Neuronal stem cell (in vitro differentiated cells): ENCODE results near the gene ENPP6. TPM values are rescaled to one million over a fixed set of nuclear protein-coding genes. Genes with fewer than 3 reads are reported as not detected.

Experiments used
- DNase-seq: peaks from one replicate; pipeline ENCODE4 v3.0.0-alpha.2; 2013; ENCODE audit warnings: low spot score
- H2AFZ ChIP-seq: one replicate; pipeline ENCODE4 v1.6.1; 2013; ENCODE audit warnings: mild to moderate bottlenecking, low read length, inconsistent platforms
- H2AK5ac ChIP-seq: 2 replicates; pipeline ENCODE4 v1.6.1; 2013; ENCODE audit warnings: low read depth, mild to moderate bottlenecking, inconsistent platforms, low read length, moderate library complexity, mixed read lengths
- H2BK120ac ChIP-seq: 2 replicates; pipeline ENCODE4 v1.6.1; 2013; ENCODE audit warnings: low read depth, mild to moderate bottlenecking, inconsistent platforms, low read length, moderate library complexity, mixed read lengths
- H2BK12ac ChIP-seq: one replicate; pipeline ENCODE4 v1.6.1; 2013; ENCODE audit warnings: low read length, inconsistent platforms
- H2BK15ac ChIP-seq: 2 replicates; pipeline ENCODE4 v1.6.1; 2013; ENCODE audit warnings: mild to moderate bottlenecking, low read length, inconsistent platforms, mixed read lengths
- H2BK5ac ChIP-seq: one replicate; pipeline ENCODE4 v1.6.1; 2013; ENCODE audit warnings: inconsistent platforms, mild to moderate bottlenecking, low read length, moderate library complexity
- H3K14ac ChIP-seq: one replicate; pipeline ENCODE4 v1.6.1; 2013; ENCODE audit warnings: low read length, inconsistent platforms
- H3K18ac ChIP-seq: 2 replicates; pipeline ENCODE4 v1.6.1; 2013; ENCODE audit warnings: low read length, inconsistent platforms
- H3K23ac ChIP-seq: 2 replicates; pipeline ENCODE4 v1.6.1; 2013; ENCODE audit warnings: low read depth, mild to moderate bottlenecking, mixed read lengths, low read length, inconsistent platforms; ENCODE audit not compliant: poor library complexity
- H3K27ac ChIP-seq: replicated peaks from 3 replicates; pipeline ENCODE4 v1.5.1; 2013; ENCODE audit warnings: low read length, inconsistent platforms
- H3K27me3 ChIP-seq, 3 experiments: 2 replicates each; pipeline ENCODE4 v1.6.1; 2013; ENCODE audit warnings: low read length in 3 of 3, mild to moderate bottlenecking in 2 of 3, inconsistent platforms in 1 of 3, low read depth in 1 of 3, mixed read lengths in 1 of 3, moderate library complexity in 1 of 3; ENCODE audit not compliant: control insufficient read depth in 3 of 3, insufficient read depth in 3 of 3
- H3K36me3 ChIP-seq, 2 donors: replicated peaks in 1 of 2; 2 replicates each; pipeline ENCODE4 v1.6.1; 2013; ENCODE audit warnings: low read length in 2 of 2; ENCODE audit not compliant: control insufficient read depth in 2 of 2, insufficient read depth in 2 of 2
- H3K4ac ChIP-seq: 2 replicates; pipeline ENCODE4 v1.6.1; 2013; ENCODE audit warnings: inconsistent platforms, mild to moderate bottlenecking, low read length, moderate library complexity
- H3K4me1 ChIP-seq, 2 donors: 1 replicate in 1 of 2; 2 replicates in 1 of 2; pipeline ENCODE4 v1.6.1; 2013; ENCODE audit warnings: low read length in 2 of 2, low read depth in 1 of 2; ENCODE audit not compliant: control insufficient read depth in 2 of 2, insufficient read depth in 1 of 2
- H3K4me2 ChIP-seq: one replicate; pipeline ENCODE4 v1.6.1; 2013; ENCODE audit warnings: mild to moderate bottlenecking, low read length, inconsistent platforms; ENCODE audit not compliant: insufficient read depth, poor library complexity, severe bottlenecking
- H3K4me3 ChIP-seq, 2 donors: 2 replicates each; pipeline ENCODE4 v1.5.1; 2013; ENCODE audit warnings: low read length in 2 of 2, mild to moderate bottlenecking in 2 of 2, inconsistent platforms in 1 of 2, moderate library complexity in 1 of 2
- H3K79me1 ChIP-seq: one replicate; pipeline ENCODE4 v1.6.1; 2013; ENCODE audit warnings: low read depth, mild to moderate bottlenecking, inconsistent platforms, low read length, moderate library complexity
- H3K9ac ChIP-seq: one replicate; pipeline ENCODE4 v1.6.1; 2013; ENCODE audit warnings: mild to moderate bottlenecking, low read depth, low read length, inconsistent platforms; ENCODE audit not compliant: poor library complexity
- H3K9me3 ChIP-seq, 2 donors: replicated peaks in 1 of 2; 2 replicates each; pipeline versions ENCODE3 to v1.6.1; 2013; ENCODE audit warnings: low read length in 2 of 2, mild to moderate bottlenecking in 2 of 2, inconsistent platforms in 1 of 2, low read depth in 1 of 2, mixed read lengths in 1 of 2, moderate library complexity in 1 of 2; ENCODE audit not compliant: control insufficient read depth in 2 of 2, insufficient read depth in 1 of 2
- H4K8ac ChIP-seq: one replicate; pipeline ENCODE4 v1.6.1; 2013; ENCODE audit warnings: low read depth, mild to moderate bottlenecking, inconsistent platforms, low read length, moderate library complexity
- H4K91ac ChIP-seq: one replicate; pipeline ENCODE4 v1.6.1; 2013; ENCODE audit warnings: low read length, low read depth, mild to moderate bottlenecking, inconsistent platforms; ENCODE audit not compliant: poor library complexity
- WGBS, 2 donors: extraction: QIAGEN DNeasy Blood & Tissue Kit; methylation state at CpG; one replicate each; pipeline ENCODE4 v1.1.7; 2013; ENCODE audit warnings: missing lambda C conversion rate in 2 of 2, mixed read lengths in 1 of 2; ENCODE audit not compliant: insufficient read length in 2 of 2, insufficient replicate concordance in 1 of 2; ENCODE audit errors: extremely low coverage in 2 of 2; 5-methylcytosine and 5-hydroxymethylcytosine counted together
- polyA plus RNA-seq, 2 experiments: library from polyadenylated mRNA; stranded (reverse); fragments of 200-250 nt; gene quantifications; one replicate each; pipeline ENCODE4 v1.2.3, GENCODE V29; 2013

The ENPP6 gene
- polyA plus RNA-seq (2013, experiment 1 of 2): 0.01 TPM
- 0.01 TPM for polyA plus RNA-seq (2013, experiment 2 of 2)

- H2AK5ac ChIP-seq: no peak within 1 kb of the TSS
- H2BK12ac ChIP-seq: no peak within 1 kb of the TSS
- no peak within 1 kb of the TSS for H3K4me3 ChIP-seq
- H2BK15ac ChIP-seq: no peak within 1 kb of the TSS
- H3K4me2 ChIP-seq: no peak within 1 kb of the TSS
- H3K27ac ChIP-seq: no peak within 1 kb of the TSS
- H3K14ac ChIP-seq: no peak within 1 kb of the TSS
- peaks cover 0 to 40% (median 0%) of the 10 kb centered on the region in 3 experiments for H3K27me3 ChIP-seq
- H3K4ac ChIP-seq: no peak within 1 kb of the TSS
- no peak within 1 kb of the TSS for H2BK120ac ChIP-seq
- H2BK5ac ChIP-seq: no peak within 1 kb of the TSS
- peaks cover 2 to 3% of the 10 kb centered on the region in 2 donors for H3K4me1 ChIP-seq
- H4K8ac ChIP-seq: no peak within 1 kb of the TSS
- DNase-seq: no peak
- no peaks in the 10 kb centered on the region for H3K36me3 ChIP-seq
- no peaks in the 10 kb centered on the region for H3K9me3 ChIP-seq
- no peak within 1 kb of the TSS for H3K9ac ChIP-seq
- H3K18ac ChIP-seq: peak within 1 kb of the TSS; percentile 52
- WGBS, 2 donors: no CpG with 5 or more reads among the region's 8 CpGs
- no peaks in the 10 kb centered on the region for H3K79me1 ChIP-seq
- no peak within 1 kb of the TSS for H2AFZ ChIP-seq
- no peak within 1 kb of the TSS for H3K23ac ChIP-seq
- no peak within 1 kb of the TSS for H4K91ac ChIP-seq
Observed at GRCh38 chr4:184217634-184218033, at the start of gene ENPP6. Gene ENPP6, minus strand, starts transcription at chr4:184217873. Its CDS starts 54 bp downstream, at chr4:184217819.

GRCh38 chr4:184267206-184267608 is 49.5 kb upstream of the ENPP6 start:
- Histone ChIP-seq H2BK120ac (no peak overlapping the region), H3K4me3 (no peak overlapping the region), H3K27ac (no peak overlapping the region), H3K18ac (no peak overlapping the region), H2AFZ (no peak overlapping the region), H3K27me3 (no peaks in the 10 kb centered on the region), H3K9ac (no peak overlapping the region), H2AK5ac (no peak overlapping the region), H3K4me1 (peaks cover 2 to 16% of the 10 kb centered on the region in 2 donors), H3K23ac (no peak overlapping the region), H3K36me3 (no peaks in the 10 kb centered on the region), H4K8ac (no peak overlapping the region), H3K14ac (no peak overlapping the region), H2BK12ac (no peak overlapping the region), H3K4me2 (no peak overlapping the region), H2BK5ac (no peak overlapping the region), H2BK15ac (no peak overlapping the region), H3K79me1 (no peaks in the 10 kb centered on the region), H3K9me3 (peaks cover 0 to 2% of the 10 kb centered on the region in 2 donors), H4K91ac (no peak overlapping the region), H3K4ac (no peak overlapping the region)
- WGBS, 2 donors: no CpG with 5 or more reads among the region's 1 CpG
- no peak for DNase-seq

GRCh38 chr4:184265546-184266351 is 48.1 kb upstream of the ENPP6 start:
- peaks cover 2 to 16% of the 10 kb centered on the region in 2 donors for H3K4me1 ChIP-seq
- H3K79me1 ChIP-seq: no peaks in the 10 kb centered on the region
- peak overlapping the region; percentile 68 for H2AFZ ChIP-seq
- no peaks in the 10 kb centered on the region for H3K27me3 ChIP-seq
- no peak overlapping the region for H3K4ac ChIP-seq
- no peak overlapping the region for H3K4me3 ChIP-seq
- no peak overlapping the region for H3K9ac ChIP-seq
- no peak for DNase-seq
- no peak overlapping the region for H3K23ac ChIP-seq
- H2AK5ac ChIP-seq: no peak overlapping the region
- no peak overlapping the region for H2BK120ac ChIP-seq
- H3K27ac ChIP-seq: no peak overlapping the region
- H3K14ac ChIP-seq: no peak overlapping the region
- no peak overlapping the region for H3K4me2 ChIP-seq
- H4K91ac ChIP-seq: no peak overlapping the region
- H2BK15ac ChIP-seq: no peak overlapping the region
- peaks cover 0 to 2% of the 10 kb centered on the region in 2 donors for H3K9me3 ChIP-seq
- H2BK5ac ChIP-seq: no peak overlapping the region
- H3K36me3 ChIP-seq: no peaks in the 10 kb centered on the region
- no peak overlapping the region for H4K8ac ChIP-seq
- H2BK12ac ChIP-seq: no peak overlapping the region
- H3K18ac ChIP-seq: no peak overlapping the region
- WGBS, 2 donors: no CpG with 5 or more reads among the region's 16 CpGs

- H2BK12ac ChIP-seq: no peak overlapping the region
- no peak overlapping the region for H2BK120ac ChIP-seq
- no peak overlapping the region for H3K27ac ChIP-seq
- H3K27me3 ChIP-seq: peaks cover 0 to 4% (median 0%) of the 10 kb centered on the region in 3 experiments
- H3K36me3 ChIP-seq: no peaks in the 10 kb centered on the region
- peak overlapping the region; percentile 86 for H2AFZ ChIP-seq
- H3K23ac ChIP-seq: no peak overlapping the region
- no peak overlapping the region for H2AK5ac ChIP-seq
- H2BK5ac ChIP-seq: no peak overlapping the region
- no peaks in the 10 kb centered on the region for H3K79me1 ChIP-seq
- H3K9ac ChIP-seq: no peak overlapping the region
- no CpG with 5 or more reads among the region's 19 CpGs for WGBS, 2 donors
- no peak overlapping the region for H4K91ac ChIP-seq
- no peak overlapping the region for H3K4ac ChIP-seq
- no peak overlapping the region for H3K18ac ChIP-seq
- no peak overlapping the region for H2BK15ac ChIP-seq
- H3K14ac ChIP-seq: no peak overlapping the region
- peaks cover 2 to 14% of the 10 kb centered on the region in 2 donors for H3K4me1 ChIP-seq
- H3K4me2 ChIP-seq: no peak overlapping the region
- DNase-seq: peak; percentile 93
- peaks cover 0 to 2% of the 10 kb centered on the region in 2 donors for H3K9me3 ChIP-seq
- H3K4me3 ChIP-seq: no peak overlapping the region
- no peak overlapping the region for H4K8ac ChIP-seq
Observed at GRCh38 chr4:184263910-184264732, 46.4 kb upstream of the ENPP6 start.
